Fibroblast of lung (primary cell): ENCODE measurements around the gene MSH3.

Experiments used
- EZH2 ChIP-seq: IDR thresholded peaks from 2 replicates; pipeline ENCODE4 v1.5.1; 2012; ENCODE audit warnings: low read length, control low read depth, mild to moderate bottlenecking; ENCODE audit errors: missing control alignments
- TF ChIP-seq, protein P1 (sequence below), 2 donors: IDR thresholded peaks in 1 of 2; conservative IDR thresholded peaks in 1 of 2; 1 replicate in 1 of 2; 2 replicates in 1 of 2; pipeline ENCODE4 v1.5.1; 2011 to 2012; ENCODE audit warnings: low read length in 2 of 2, control low read depth in 1 of 2, inconsistent platforms in 1 of 2, low read depth in 1 of 2, mild to moderate bottlenecking in 1 of 2

DNA sequence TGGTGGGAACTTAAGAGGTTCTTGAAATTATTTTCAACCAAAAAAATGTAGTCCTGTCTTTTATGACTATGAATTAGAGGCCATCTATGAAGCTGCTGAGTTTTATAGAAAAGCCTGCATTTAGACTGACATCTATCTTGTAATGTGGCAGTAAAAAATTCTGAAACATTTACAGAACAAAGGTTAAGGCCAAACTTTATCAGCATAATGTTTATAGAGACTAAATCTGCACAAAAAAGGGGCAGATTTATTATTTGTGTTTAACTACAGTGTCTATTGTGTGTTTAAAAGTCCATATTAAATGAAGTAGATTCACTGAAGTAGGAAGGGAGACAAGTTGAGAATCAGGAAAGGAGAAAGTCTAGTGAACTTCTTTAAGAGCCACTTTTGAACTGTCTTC, 47.1 kb upstream of the MSH3 start:
- TF ChIP-seq, protein P1, sequence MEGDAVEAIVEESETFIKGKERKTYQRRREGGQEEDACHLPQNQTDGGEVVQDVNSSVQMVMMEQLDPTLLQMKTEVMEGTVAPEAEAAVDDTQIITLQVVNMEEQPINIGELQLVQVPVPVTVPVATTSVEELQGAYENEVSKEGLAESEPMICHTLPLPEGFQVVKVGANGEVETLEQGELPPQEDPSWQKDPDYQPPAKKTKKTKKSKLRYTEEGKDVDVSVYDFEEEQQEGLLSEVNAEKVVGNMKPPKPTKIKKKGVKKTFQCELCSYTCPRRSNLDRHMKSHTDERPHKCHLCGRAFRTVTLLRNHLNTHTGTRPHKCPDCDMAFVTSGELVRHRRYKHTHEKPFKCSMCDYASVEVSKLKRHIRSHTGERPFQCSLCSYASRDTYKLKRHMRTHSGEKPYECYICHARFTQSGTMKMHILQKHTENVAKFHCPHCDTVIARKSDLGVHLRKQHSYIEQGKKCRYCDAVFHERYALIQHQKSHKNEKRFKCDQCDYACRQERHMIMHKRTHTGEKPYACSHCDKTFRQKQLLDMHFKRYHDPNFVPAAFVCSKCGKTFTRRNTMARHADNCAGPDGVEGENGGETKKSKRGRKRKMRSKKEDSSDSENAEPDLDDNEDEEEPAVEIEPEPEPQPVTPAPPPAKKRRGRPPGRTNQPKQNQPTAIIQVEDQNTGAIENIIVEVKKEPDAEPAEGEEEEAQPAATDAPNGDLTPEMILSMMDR (conservative IDR thresholded peaks at IDR 0.05 in 1 of 2, IDR thresholded peaks at IDR 0.05 in 1 of 2; ENCODE audit: low read depth in 1 of 2, low read length in 2 of 2) = no peak
- no peak for TF ChIP-seq EZH2
